Testis (tissue), 2 donors: ENCODE measurements around the gene MAP3K7CL.

Experiments
- CTCF ChIP-seq, 3 experiments: fragments of 450-650 bp in 2 of 3; fragments of 200-600 bp in 1 of 3; sonication (generic) in 1 of 3; IDR thresholded peaks; one replicate each; pipeline ENCODE4 v1.5.1; 2016 to 2019; ENCODE audit warnings: antibody characterized with exemption in 3 of 3, mild to moderate bottlenecking in 2 of 3, moderate library complexity in 1 of 3
- POLR2A ChIP-seq: fragments of 450-650 bp; IDR thresholded peaks from one replicate; pipeline ENCODE4 v1.6.1; 2017; ENCODE audit warnings: antibody characterized with exemption, mild to moderate bottlenecking, moderate library complexity

- TF ChIP-seq POLR2A (no peak), CTCF (IDR thresholded peaks at IDR 0.05) (no peak)
Observed at GRCh38 chr21:29170944-29171343, 40.5 kb downstream of the MAP3K7CL start.
